Measurements from ENCODE around the gene GOLGA6C.
"Not testable (repeated sequence)": the region's sequence is repeated elsewhere in the genome, so short reads cannot be mapped to it uniquely, and the experiment has no call there.

The GOLGA6C gene

GRCh38 chr15:75314552-75315290 is 56.6 kb downstream of the GOLGA6C start:
- no peak for DNase-seq (ENCODE audit: low read depth)

- DNase-seq (ENCODE audit: low read depth): not testable (repeated sequence)
Measured at GRCh38 chr15:75319231-75319897, 61.2 kb downstream of the GOLGA6C start.

Data from stimulated activated CD8-positive, alpha-beta memory T cell treated with anti-CD3 and anti-CD28 coated beads, Interleukin-7, amount 100 ng/mL, for 24 hours (primary cell).